HEK293T (cell line): Measurements from ENCODE around the gene IFT27.
"Not testable (repeated sequence)": the region's sequence is repeated elsewhere in the genome, so short reads cannot be mapped to it uniquely, and the experiment has no call there.

Experiments
- ARNT ChIP-seq: fragments of 450-650 bp; IDR thresholded peaks from 2 replicates; pipeline ENCODE4 v1.6.1; 2017; ENCODE audit warnings: mild to moderate bottlenecking
- BHLHE40 ChIP-seq: fragments of 450-650 bp; IDR thresholded peaks from 2 replicates; pipeline ENCODE4 v1.6.1; 2016; ENCODE audit warnings: mild to moderate bottlenecking, moderate library complexity, borderline replicate concordance
- ELF4 ChIP-seq: fragments of 450-650 bp; IDR thresholded peaks from 2 replicates; pipeline ENCODE4 v1.6.1; 2017; ENCODE audit warnings: antibody characterized with exemption
- FOXA1 ChIP-seq: fragments of 450-650 bp; IDR thresholded peaks from 2 replicates; pipeline ENCODE4 v1.6.1; 2016; ENCODE audit warnings: mild to moderate bottlenecking
- FOXM1 ChIP-seq: fragments of 450-650 bp; IDR thresholded peaks from 2 replicates; pipeline ENCODE4 v1.6.1; 2017; ENCODE audit warnings: mild to moderate bottlenecking, borderline replicate concordance
- LEF1 ChIP-seq: fragments of 450-650 bp; IDR thresholded peaks from 2 replicates; pipeline ENCODE4 v1.6.1; 2017; ENCODE audit warnings: mild to moderate bottlenecking, borderline replicate concordance
- NFRKB ChIP-seq: fragments of 450-650 bp; IDR thresholded peaks from 2 replicates; pipeline ENCODE4 v1.6.1; 2016; ENCODE audit warnings: mild to moderate bottlenecking, moderate library complexity
- SUZ12 ChIP-seq: fragments of 450-650 bp; IDR thresholded peaks from 2 replicates; pipeline ENCODE4 v1.6.1; 2016; ENCODE audit warnings: mild to moderate bottlenecking
- TARDBP ChIP-seq: fragments of 450-650 bp; IDR thresholded peaks from 2 replicates; pipeline ENCODE4 v1.6.1; 2016
- TF ChIP-seq, protein P1 (sequence below): fragments of 450-650 bp; IDR thresholded peaks from 2 replicates; pipeline ENCODE4 v1.6.1; 2016

DNA sequence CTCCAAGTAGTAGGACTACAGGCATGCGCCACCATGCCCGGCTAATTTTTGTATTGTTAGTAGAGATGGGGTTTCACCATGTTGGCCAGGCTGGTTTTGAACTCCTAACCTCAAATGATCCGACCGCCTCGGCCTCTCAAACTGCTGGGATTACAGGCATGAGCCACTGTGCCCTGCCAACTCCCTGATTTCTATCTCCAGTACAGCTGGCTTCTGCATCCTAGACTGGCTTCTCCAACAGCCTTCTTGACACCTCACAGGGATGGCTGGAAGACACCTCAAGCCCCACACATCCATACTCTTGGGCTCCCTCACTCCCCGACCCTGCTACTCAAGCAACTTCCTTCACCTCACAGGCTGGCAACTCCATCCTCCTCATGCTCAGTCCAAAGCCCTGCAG, 44.6 kb downstream of the IFT27 start:
- not testable (repeated sequence) for TF ChIP-seq TARDBP, ELF4, SUZ12, NFRKB, FOXA1, ARNT, LEF1, FOXM1, BHLHE40
- TF ChIP-seq, protein P1, sequence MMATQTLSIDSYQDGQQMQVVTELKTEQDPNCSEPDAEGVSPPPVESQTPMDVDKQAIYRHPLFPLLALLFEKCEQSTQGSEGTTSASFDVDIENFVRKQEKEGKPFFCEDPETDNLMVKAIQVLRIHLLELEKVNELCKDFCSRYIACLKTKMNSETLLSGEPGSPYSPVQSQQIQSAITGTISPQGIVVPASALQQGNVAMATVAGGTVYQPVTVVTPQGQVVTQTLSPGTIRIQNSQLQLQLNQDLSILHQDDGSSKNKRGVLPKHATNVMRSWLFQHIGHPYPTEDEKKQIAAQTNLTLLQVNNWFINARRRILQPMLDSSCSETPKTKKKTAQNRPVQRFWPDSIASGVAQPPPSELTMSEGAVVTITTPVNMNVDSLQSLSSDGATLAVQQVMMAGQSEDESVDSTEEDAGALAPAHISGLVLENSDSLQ, result not testable (repeated sequence)
